NT2/D1 (cell line): ENCODE data around the gene SPATA32.
"Not testable (repeated sequence)": the region's sequence is repeated elsewhere in the genome, so short reads cannot be mapped to it uniquely, and the experiment has no call there.

Source experiments
- SUZ12 ChIP-seq: IDR thresholded peaks from 2 replicates; pipeline ENCODE4 v1.6.1; 2011; ENCODE audit not compliant: insufficient read length, insufficient read depth; ENCODE audit errors: extremely low read depth
- YY1 ChIP-seq: IDR thresholded peaks from 2 replicates; pipeline ENCODE4 v1.6.1; 2011; ENCODE audit not compliant: insufficient read length, insufficient read depth
- ZNF274 ChIP-seq: IDR thresholded peaks from 2 replicates; pipeline ENCODE4 v1.6.1; 2011; ENCODE audit warnings: mild to moderate bottlenecking, low read depth, low read length

- TF ChIP-seq ZNF274, SUZ12, YY1: not testable (repeated sequence)
Observed at GRCh38 chr17:45253237-45253636, 8.7 kb downstream of the SPATA32 start.
